ENCODE data around the gene RASA2. TPM values are rescaled to one million over a fixed set of nuclear protein-coding genes. Genes with fewer than 3 reads are reported as not detected.
"Not testable (repeated sequence)": the region's sequence is repeated elsewhere in the genome, so short reads cannot be mapped to it uniquely, and the experiment has no call there.

Gene RASA2
- total RNA-seq, 1 donor from 2014 or later: 13.2 TPM

DNA sequence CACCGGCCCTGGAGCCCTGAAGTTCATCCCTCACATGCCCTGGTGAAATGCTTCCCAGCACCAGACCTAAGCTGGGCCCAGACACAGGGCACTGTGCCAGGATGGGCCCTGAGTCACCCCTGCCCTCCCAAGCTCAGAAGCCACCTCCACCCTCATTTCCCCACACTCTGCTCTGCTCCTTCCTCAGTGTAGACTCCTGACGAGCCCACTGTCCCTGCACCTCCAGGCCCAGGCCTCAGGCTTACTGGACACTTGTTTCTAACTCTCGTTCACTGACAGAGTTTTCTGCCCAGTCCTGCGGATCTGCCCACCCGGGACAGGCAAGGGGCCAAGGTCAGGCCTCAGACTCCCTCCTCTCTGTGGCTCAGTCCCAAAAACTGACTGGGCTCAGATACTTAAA is 138.7 kb downstream of the RASA2 start:
- no peak overlapping the region for H3K4me3 Mint-ChIP-seq (ENCODE audit: unreplicated experiment)
- no peak overlapping the region for H3K27ac Mint-ChIP-seq (ENCODE audit: unreplicated experiment)
- H3K9me3 Mint-ChIP-seq (ENCODE audit: unreplicated experiment): peaks cover 6% of the 10 kb centered on the region
- no peak for DNase-seq
- TF ChIP-seq, protein P1, sequence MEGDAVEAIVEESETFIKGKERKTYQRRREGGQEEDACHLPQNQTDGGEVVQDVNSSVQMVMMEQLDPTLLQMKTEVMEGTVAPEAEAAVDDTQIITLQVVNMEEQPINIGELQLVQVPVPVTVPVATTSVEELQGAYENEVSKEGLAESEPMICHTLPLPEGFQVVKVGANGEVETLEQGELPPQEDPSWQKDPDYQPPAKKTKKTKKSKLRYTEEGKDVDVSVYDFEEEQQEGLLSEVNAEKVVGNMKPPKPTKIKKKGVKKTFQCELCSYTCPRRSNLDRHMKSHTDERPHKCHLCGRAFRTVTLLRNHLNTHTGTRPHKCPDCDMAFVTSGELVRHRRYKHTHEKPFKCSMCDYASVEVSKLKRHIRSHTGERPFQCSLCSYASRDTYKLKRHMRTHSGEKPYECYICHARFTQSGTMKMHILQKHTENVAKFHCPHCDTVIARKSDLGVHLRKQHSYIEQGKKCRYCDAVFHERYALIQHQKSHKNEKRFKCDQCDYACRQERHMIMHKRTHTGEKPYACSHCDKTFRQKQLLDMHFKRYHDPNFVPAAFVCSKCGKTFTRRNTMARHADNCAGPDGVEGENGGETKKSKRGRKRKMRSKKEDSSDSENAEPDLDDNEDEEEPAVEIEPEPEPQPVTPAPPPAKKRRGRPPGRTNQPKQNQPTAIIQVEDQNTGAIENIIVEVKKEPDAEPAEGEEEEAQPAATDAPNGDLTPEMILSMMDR (IDR thresholded peaks at IDR 0.05; ENCODE audit: partially characterized antibody, unreplicated experiment): no peak
- no peaks in the 10 kb centered on the region for H3K4me1 Mint-ChIP-seq (ENCODE audit: low read depth, unreplicated experiment)
- peaks cover 11% of the 10 kb centered on the region for H3K36me3 Mint-ChIP-seq (ENCODE audit: unreplicated experiment)
- H3K27me3 Mint-ChIP-seq (ENCODE audit: unreplicated experiment): no peaks in the 10 kb centered on the region

DNA sequence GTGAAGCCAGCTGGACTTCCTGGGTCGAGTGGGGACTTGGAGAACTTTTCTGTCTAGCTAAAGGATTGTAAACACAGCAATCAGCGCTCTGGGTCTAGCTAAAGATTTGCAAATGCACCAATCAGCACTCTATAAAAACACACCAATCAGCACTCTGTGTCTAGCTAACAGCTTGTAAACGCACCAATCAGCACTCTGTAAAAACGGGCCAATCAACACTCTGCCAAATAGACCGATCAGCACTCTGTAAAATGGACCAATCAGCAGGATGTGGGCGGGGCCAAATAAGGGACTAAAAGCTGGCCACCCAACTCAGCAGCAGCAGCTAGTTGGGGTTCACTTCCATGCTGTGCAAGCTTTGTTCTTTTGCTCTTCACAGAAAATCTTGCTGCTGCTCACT is 141.5 kb downstream of the RASA2 start:
- not testable (repeated sequence) for H3K9me3 Mint-ChIP-seq (ENCODE audit: unreplicated experiment); H3K4me3 Mint-ChIP-seq (ENCODE audit: unreplicated experiment); H3K27me3 Mint-ChIP-seq (ENCODE audit: unreplicated experiment); H3K4me1 Mint-ChIP-seq (ENCODE audit: low read depth, unreplicated experiment); DNase-seq; H3K27ac Mint-ChIP-seq (ENCODE audit: unreplicated experiment)
- peaks cover 11% of the 10 kb centered on the region for H3K36me3 Mint-ChIP-seq (ENCODE audit: unreplicated experiment)

DNA sequence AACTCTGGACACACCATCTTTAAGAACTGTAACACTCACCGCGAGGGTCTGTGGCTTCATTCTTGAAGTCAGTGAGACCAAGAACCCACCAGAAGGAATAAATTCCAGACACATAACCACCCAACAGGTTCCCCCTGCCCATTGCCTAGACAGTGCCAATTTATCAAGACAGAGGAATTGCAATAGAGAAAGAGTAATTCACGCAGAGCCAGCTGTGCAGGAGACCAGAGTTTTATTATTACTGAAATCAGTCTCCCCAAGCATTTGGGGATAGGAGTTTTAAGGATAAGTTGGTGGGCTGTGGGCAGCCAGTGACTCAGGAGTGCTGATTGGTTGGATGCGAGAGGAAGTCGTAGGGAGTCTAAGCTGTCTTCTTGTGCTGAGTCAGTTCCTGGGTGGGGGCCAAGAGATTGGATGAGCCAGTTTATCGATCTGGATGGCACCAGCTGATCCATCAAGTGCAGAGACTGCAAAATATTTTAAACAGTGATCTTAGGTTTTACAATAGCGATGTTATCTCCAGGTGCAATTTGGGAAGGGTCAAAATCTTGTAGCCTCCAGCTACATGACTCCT is 142.1 kb downstream of the RASA2 start:
- not testable (repeated sequence) for H3K27ac Mint-ChIP-seq (ENCODE audit: unreplicated experiment); H3K4me1 Mint-ChIP-seq (ENCODE audit: low read depth, unreplicated experiment); H3K4me3 Mint-ChIP-seq (ENCODE audit: unreplicated experiment); H3K27me3 Mint-ChIP-seq (ENCODE audit: unreplicated experiment); DNase-seq; H3K9me3 Mint-ChIP-seq (ENCODE audit: unreplicated experiment)
- H3K36me3 Mint-ChIP-seq (ENCODE audit: unreplicated experiment): peaks cover 11% of the 10 kb centered on the region

- Mint-ChIP-seq H3K27ac (ENCODE audit: unreplicated experiment) (no peak overlapping the region), H3K9me3 (ENCODE audit: unreplicated experiment) (peaks cover 3% of the 10 kb centered on the region)
Observed at GRCh38 chr3:141629976-141630375, 143.1 kb downstream of the RASA2 start.

GRCh38 chr3:141632779-141633374 is 146.1 kb downstream of the RASA2 start:
- Mint-ChIP-seq H3K9me3 (ENCODE audit: unreplicated experiment) (peaks cover 3% of the 10 kb centered on the region), H3K27me3 (ENCODE audit: unreplicated experiment) (peaks cover 2% of the 10 kb centered on the region), H3K27ac (ENCODE audit: unreplicated experiment) (no peak overlapping the region), H3K4me3 (ENCODE audit: unreplicated experiment) (no peak overlapping the region), H3K36me3 (ENCODE audit: unreplicated experiment) (peaks cover 11% of the 10 kb centered on the region), H3K4me1 (ENCODE audit: low read depth, unreplicated experiment) (peaks cover 3% of the 10 kb centered on the region)
- TF ChIP-seq, protein P1 (IDR thresholded peaks at IDR 0.05; ENCODE audit: partially characterized antibody, unreplicated experiment): no peak
- DNase-seq: no peak

More at GRCh38 chr3:141629976-141630375, 143.1 kb downstream of the RASA2 start:
- TF ChIP-seq, protein P1 (IDR thresholded peaks at IDR 0.05; ENCODE audit: partially characterized antibody, unreplicated experiment): no peak
- Mint-ChIP-seq H3K27me3 (ENCODE audit: unreplicated experiment) (peaks cover 2% of the 10 kb centered on the region), H3K4me1 (ENCODE audit: low read depth, unreplicated experiment) (peaks cover 3% of the 10 kb centered on the region), H3K4me3 (ENCODE audit: unreplicated experiment) (no peak overlapping the region), H3K36me3 (ENCODE audit: unreplicated experiment) (peaks cover 11% of the 10 kb centered on the region)
- DNase-seq: no peak

- DNase-seq: no peak
- H3K36me3 Mint-ChIP-seq (ENCODE audit: unreplicated experiment): no peaks in the 10 kb centered on the region
- no peaks in the 10 kb centered on the region for H3K9me3 Mint-ChIP-seq (ENCODE audit: unreplicated experiment)
- H3K4me1 Mint-ChIP-seq (ENCODE audit: low read depth, unreplicated experiment): peaks cover 4% of the 10 kb centered on the region
- H3K27me3 Mint-ChIP-seq (ENCODE audit: unreplicated experiment): peaks cover 2% of the 10 kb centered on the region
- TF ChIP-seq, protein P1 (IDR thresholded peaks at IDR 0.05; ENCODE audit: partially characterized antibody, unreplicated experiment): no peak
- no peak overlapping the region for H3K27ac Mint-ChIP-seq (ENCODE audit: unreplicated experiment)
- H3K4me3 Mint-ChIP-seq (ENCODE audit: unreplicated experiment): no peak overlapping the region
Observed at GRCh38 chr3:141642215-141642614, 155.4 kb downstream of the RASA2 start.

All from glutamatergic neuron (in vitro differentiated cells).